OCI-LY3 (cell line): Measurements from ENCODE around the gene SNCA.

Experiments used
- H2AFZ ChIP-seq: fragments of 200-600, 300-600 bp; shearing (Covaris generic); 2 replicates; pipeline ENCODE4 v1.6.0; 2014; ENCODE audit warnings: antibody characterized with exemption, low read depth, low read length
- H3K27ac ChIP-seq: fragments of 200-600, 300-600 bp; sonication (generic); 2 replicates; pipeline ENCODE4 v1.5.1; 2014; ENCODE audit warnings: mild to moderate bottlenecking, low read length, moderate library complexity, mixed read lengths
- H3K27me3 ChIP-seq: fragments of 200-600, 300-600 bp; sonication (generic); 2 replicates; pipeline ENCODE4 v1.6.1; 2014; ENCODE audit warnings: low read depth, low read length, mixed read lengths
- H3K36me3 ChIP-seq: fragments of 200-600, 300-600 bp; sonication (generic); replicated peaks from 2 replicates; pipeline ENCODE3; 2014; ENCODE audit warnings: low read depth, low read length, mixed read lengths
- H3K4me1 ChIP-seq: fragments of 300-600, 200-600 bp; sonication (generic); 2 replicates; pipeline ENCODE4 v1.6.1; 2014; ENCODE audit warnings: low read length, mixed read lengths
- H3K4me2 ChIP-seq: fragments of 200-600, 300-600 bp; sonication (generic); 2 replicates; pipeline ENCODE4 v1.6.1; 2014; ENCODE audit warnings: low read length, mixed read lengths
- H3K4me3 ChIP-seq: fragments of 300-600, 200-600 bp; sonication (generic); 2 replicates; pipeline ENCODE4 v1.5.1; 2014; ENCODE audit warnings: antibody characterized with exemption, mild to moderate bottlenecking, low read length, moderate library complexity
- H3K79me2 ChIP-seq: fragments of 300-600, 200-600 bp; shearing (Covaris generic); 2 replicates; pipeline ENCODE4 v1.6.1; 2014; ENCODE audit warnings: mild to moderate bottlenecking, low read length, mixed read lengths
- H3K9ac ChIP-seq: fragments of 300-600, 200-600 bp; shearing (Covaris generic); 2 replicates; pipeline ENCODE4 v1.6.0; 2014; ENCODE audit warnings: mild to moderate bottlenecking, low read length, moderate library complexity
- H3K9me3 ChIP-seq: fragments of 200-600, 300-600 bp; shearing (Covaris generic); 2 replicates; pipeline ENCODE4 v1.6.1; 2014; ENCODE audit warnings: low read length, mixed read lengths; ENCODE audit not compliant: insufficient read depth
- H4K20me1 ChIP-seq: fragments of 200-600, 300-600 bp; sonication (generic); 2 replicates; pipeline ENCODE4 v1.6.1; 2016; ENCODE audit warnings: low read length, mixed read lengths; ENCODE audit not compliant: insufficient read depth
- EZH2phosphoT487 ChIP-seq: fragments of 200-600 bp; shearing (Covaris generic); IDR thresholded peaks from 2 replicates; pipeline ENCODE4 v1.6.1; 2018; ENCODE audit warnings: antibody characterized with exemption, mixed run types, low read depth
- TF ChIP-seq, protein P1 (sequence below): fragments of 200-600, 300-600 bp; sonication (generic); IDR thresholded peaks from 2 replicates; pipeline ENCODE4 v1.5.1; 2014; ENCODE audit warnings: antibody characterized with exemption, low read length, low read depth

SNCA gene

DNA sequence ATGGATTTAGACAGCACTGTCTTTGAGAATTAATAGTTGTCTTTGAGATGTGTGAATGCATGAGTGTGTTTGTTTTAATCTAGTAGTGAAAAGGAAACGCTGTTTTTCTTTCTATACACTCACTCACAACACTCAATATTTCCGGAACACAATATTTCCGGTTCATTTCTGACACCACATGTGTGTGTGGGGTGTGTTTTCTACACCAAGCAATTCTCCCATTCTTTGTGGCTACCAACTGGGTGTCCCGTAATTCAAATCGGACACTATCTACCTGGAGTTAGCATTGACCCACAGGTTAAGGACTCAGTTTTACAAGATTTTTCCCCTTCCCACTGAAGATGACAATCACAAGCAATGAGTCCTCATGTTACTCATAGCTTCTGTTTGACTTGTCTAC, 113.9 kb downstream of the SNCA start:
- Histone ChIP-seq H4K20me1 (no peaks in the 10 kb centered on the region), H3K9ac (no peak overlapping the region), H3K4me1 (no peaks in the 10 kb centered on the region), H3K4me2 (no peak overlapping the region), H3K79me2 (no peaks in the 10 kb centered on the region), H3K9me3 (0 out of 2 replicates have a peak, but pooled peaks cover 4% of the 10 kb centered on the region), H3K27me3 (no peaks in the 10 kb centered on the region), H3K27ac (no peak overlapping the region), H2AFZ (no peak overlapping the region), H3K36me3 (no peaks in the 10 kb centered on the region), H3K4me3 (no peak overlapping the region)
- TF ChIP-seq EZH2phosphoT487, result no peak
- TF ChIP-seq, protein P1, sequence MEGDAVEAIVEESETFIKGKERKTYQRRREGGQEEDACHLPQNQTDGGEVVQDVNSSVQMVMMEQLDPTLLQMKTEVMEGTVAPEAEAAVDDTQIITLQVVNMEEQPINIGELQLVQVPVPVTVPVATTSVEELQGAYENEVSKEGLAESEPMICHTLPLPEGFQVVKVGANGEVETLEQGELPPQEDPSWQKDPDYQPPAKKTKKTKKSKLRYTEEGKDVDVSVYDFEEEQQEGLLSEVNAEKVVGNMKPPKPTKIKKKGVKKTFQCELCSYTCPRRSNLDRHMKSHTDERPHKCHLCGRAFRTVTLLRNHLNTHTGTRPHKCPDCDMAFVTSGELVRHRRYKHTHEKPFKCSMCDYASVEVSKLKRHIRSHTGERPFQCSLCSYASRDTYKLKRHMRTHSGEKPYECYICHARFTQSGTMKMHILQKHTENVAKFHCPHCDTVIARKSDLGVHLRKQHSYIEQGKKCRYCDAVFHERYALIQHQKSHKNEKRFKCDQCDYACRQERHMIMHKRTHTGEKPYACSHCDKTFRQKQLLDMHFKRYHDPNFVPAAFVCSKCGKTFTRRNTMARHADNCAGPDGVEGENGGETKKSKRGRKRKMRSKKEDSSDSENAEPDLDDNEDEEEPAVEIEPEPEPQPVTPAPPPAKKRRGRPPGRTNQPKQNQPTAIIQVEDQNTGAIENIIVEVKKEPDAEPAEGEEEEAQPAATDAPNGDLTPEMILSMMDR, result no peak

DNA sequence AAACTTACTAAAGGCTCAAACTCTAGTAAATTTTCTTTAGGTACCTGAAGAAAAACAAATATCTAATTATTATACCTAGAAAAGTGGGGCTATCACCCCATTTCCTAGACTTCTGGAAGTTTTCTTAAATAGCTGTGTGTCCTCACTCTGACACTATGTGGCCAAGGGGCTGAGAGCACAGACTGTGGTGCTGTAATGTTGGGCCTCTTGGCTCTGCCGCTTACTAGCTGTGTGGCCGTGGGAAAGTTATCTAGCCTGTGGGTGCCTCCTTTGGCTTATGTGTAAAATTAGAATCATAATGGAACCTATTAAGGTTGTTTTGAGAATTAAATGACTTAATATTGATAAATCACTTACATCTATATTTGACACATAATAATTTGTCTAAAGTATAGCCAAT, 114.4 kb downstream of the SNCA start:
- H3K4me2 ChIP-seq, result no peak overlapping the region
- no peak for TF ChIP-seq EZH2phosphoT487
- TF ChIP-seq, protein P1, result no peak
- no peaks in the 10 kb centered on the region for H3K36me3 ChIP-seq
- no peaks in the 10 kb centered on the region for H3K27me3 ChIP-seq
- H3K9me3 ChIP-seq, result 0 out of 2 replicates have a peak, but pooled peaks cover 4% of the 10 kb centered on the region
- H3K9ac ChIP-seq, result no peak overlapping the region
- no peak overlapping the region for H3K27ac ChIP-seq
- no peak overlapping the region for H2AFZ ChIP-seq
- H3K79me2 ChIP-seq, result no peaks in the 10 kb centered on the region
- no peaks in the 10 kb centered on the region for H3K4me1 ChIP-seq
- no peaks in the 10 kb centered on the region for H4K20me1 ChIP-seq
- no peak overlapping the region for H3K4me3 ChIP-seq

- no peaks in the 10 kb centered on the region for H3K36me3 ChIP-seq
- H2AFZ ChIP-seq, result no peak overlapping the region
- no peak overlapping the region for H3K9ac ChIP-seq
- H3K4me1 ChIP-seq, result no peaks in the 10 kb centered on the region
- H3K79me2 ChIP-seq, result no peaks in the 10 kb centered on the region
- no peaks in the 10 kb centered on the region for H3K27me3 ChIP-seq
- no peaks in the 10 kb centered on the region for H4K20me1 ChIP-seq
- H3K4me2 ChIP-seq, result no peak overlapping the region
- H3K9me3 ChIP-seq, result 0 out of 2 replicates have a peak, but pooled peaks cover 4% of the 10 kb centered on the region
- H3K4me3 ChIP-seq, result no peak overlapping the region
- no peak overlapping the region for H3K27ac ChIP-seq
- no peak for TF ChIP-seq EZH2phosphoT487
Observed at GRCh38 chr4:89720981-89721380, 116.0 kb downstream of the SNCA start.

GRCh38 chr4:89719536-89720090, 117.3 kb downstream of the SNCA start:
- Histone ChIP-seq H3K9me3 (0 out of 2 replicates have a peak, but pooled peaks cover 4% of the 10 kb centered on the region), H2AFZ (no peak overlapping the region), H3K9ac (no peak overlapping the region), H3K4me1 (no peaks in the 10 kb centered on the region), H3K79me2 (no peaks in the 10 kb centered on the region), H3K27me3 (no peaks in the 10 kb centered on the region), H3K27ac (no peak overlapping the region), H3K4me3 (no peak overlapping the region), H3K4me2 (no peak overlapping the region), H3K36me3 (no peaks in the 10 kb centered on the region), H4K20me1 (no peaks in the 10 kb centered on the region)
- no peak for TF ChIP-seq EZH2phosphoT487

- Histone ChIP-seq H3K79me2 (no peaks in the 10 kb centered on the region), H3K4me3 (no peak overlapping the region), H3K36me3 (no peaks in the 10 kb centered on the region), H3K9me3 (0 out of 2 replicates have a peak, but pooled peaks cover 4% of the 10 kb centered on the region), H4K20me1 (no peaks in the 10 kb centered on the region), H3K4me1 (no peaks in the 10 kb centered on the region), H2AFZ (no peak overlapping the region), H3K4me2 (no peak overlapping the region), H3K27ac (no peak overlapping the region), H3K9ac (no peak overlapping the region), H3K27me3 (no peaks in the 10 kb centered on the region)
- TF ChIP-seq EZH2phosphoT487, result no peak
Observed at GRCh38 chr4:89716893-89717292, 120.1 kb downstream of the SNCA start.
